GM21576 (cell line): Measurements from ENCODE around the gene HSPBP1.
"Not testable (repeated sequence)": the region's sequence is repeated elsewhere in the genome, so short reads cannot be mapped to it uniquely, and the experiment has no call there.

Experiments used
- ATAC-seq: cut with Tn5 transposase; IDR thresholded peaks from one replicate; pipeline ENCODE4 v1.9.1; 2021; ENCODE audit warnings: mild to moderate bottlenecking, moderate library complexity; ENCODE audit not compliant: unreplicated experiment

The HSPBP1 gene

GRCh38 chr19:55241143-55241934, 38.6 kb downstream of the HSPBP1 start:
- ATAC-seq = no peak

GRCh38 chr19:55240713-55241020, 39.2 kb downstream of the HSPBP1 start:
- no peak for ATAC-seq

GRCh38 chr19:55239004-55239403, 40.9 kb downstream of the HSPBP1 start:
- no peak for ATAC-seq

GRCh38 chr19:55238030-55238429, 41.9 kb downstream of the HSPBP1 start:
- no peak for ATAC-seq

GRCh38 chr19:55232986-55233385, 46.9 kb downstream of the HSPBP1 start:
- ATAC-seq = no peak

- ATAC-seq = no peak
These were observed 47.7 kb downstream of the HSPBP1 start for GRCh38 chr19:55232286-55232602.

- ATAC-seq = no peak
These were observed 48.3 kb downstream of the HSPBP1 start for GRCh38 chr19:55231391-55232285.

GRCh38 chr19:55230780-55231179, 49.1 kb downstream of the HSPBP1 start:
- ATAC-seq = no peak

GRCh38 chr19:55230329-55230728, 49.6 kb downstream of the HSPBP1 start:
- ATAC-seq = no peak

- ATAC-seq = no peak
These were observed 50.1 kb downstream of the HSPBP1 start for GRCh38 chr19:55229789-55230182.

- no peak for ATAC-seq
These were observed 50.6 kb downstream of the HSPBP1 start for GRCh38 chr19:55229145-55229788.

- ATAC-seq = no peak
These were observed 51.4 kb downstream of the HSPBP1 start, which contains the start of gene TMEM86B for GRCh38 chr19:55228403-55229031. TMEM86B (minus strand) TSS chr19:55228763; CDS start chr19:55228741, 22 bp downstream.

GRCh38 chr19:55228015-55228391, 51.9 kb downstream of the HSPBP1 start:
- ATAC-seq = no peak

GRCh38 chr19:55227241-55228014, 52.5 kb downstream of the HSPBP1 start:
- no peak for ATAC-seq

- ATAC-seq = no peak
These were observed 53.1 kb downstream of the HSPBP1 start for GRCh38 chr19:55226788-55227187.

- no peak for ATAC-seq
These were observed 53.6 kb downstream of the HSPBP1 start for GRCh38 chr19:55226273-55226672.

- ATAC-seq = no peak
These were observed 54.4 kb downstream of the HSPBP1 start for GRCh38 chr19:55225415-55225958.

GRCh38 chr19:55224679-55225414, 55.1 kb downstream of the HSPBP1 start:
- ATAC-seq = not testable (repeated sequence)

- ATAC-seq = no peak
These were observed 55.8 kb downstream of the HSPBP1 start for GRCh38 chr19:55224038-55224665.
